ENCODE measurements around the gene JPH2. TPM values are rescaled to one million over a fixed set of nuclear protein-coding genes. Genes with fewer than 3 reads are reported as not detected.

Gene JPH2
- total and polyA plus RNA-seq, 2 of the 4 experiments (the other 2 are of a cell fraction) = 0.44 to 0.54 TPM

- Histone ChIP-seq H3K27ac (ENCODE audit: insufficient read depth, low read length) (no peak overlapping the region), H3K4me2 (ENCODE audit: low read depth, low read length) (no peak overlapping the region), H2BK20ac (ENCODE audit: low read depth, low read length) (no peak overlapping the region), H4K20me1 (ENCODE audit: insufficient read depth, low read length) (no peaks in the 10 kb centered on the region), H2AK5ac (ENCODE audit: low read depth, low read length) (no peak overlapping the region), H2AFZ (replicated peaks; ENCODE audit: low read length, poor library complexity) (no peak overlapping the region), H4K91ac (ENCODE audit: insufficient read depth, low read depth, low read length) (no peak overlapping the region), H2AK9ac (replicated peaks; ENCODE audit: low read depth, low read length, poor library complexity) (no peak overlapping the region), H3K23ac (ENCODE audit: low read depth, low read length) (no peak overlapping the region), H3K56ac (ENCODE audit: extremely low read depth, insufficient read depth, low read length) (no peak overlapping the region), H4K5ac (ENCODE audit: low read depth, low read length) (no peak overlapping the region), H3K79me1 (ENCODE audit: low read depth in 1 of 2, low read length in 2 of 2) (no peaks in the 10 kb centered on the region), H2BK15ac (ENCODE audit: low read depth, low read length) (no peak overlapping the region), H3K27me3 (ENCODE audit: control insufficient read depth, insufficient read depth, low read length) (peaks cover 6% of the 10 kb centered on the region), H3K18ac (ENCODE audit: low read depth, low read length) (no peak overlapping the region), H2BK120ac (ENCODE audit: low read depth, low read length) (no peak overlapping the region), H3K14ac (replicated peaks; ENCODE audit: low read depth, low read length) (no peak overlapping the region), H3K4ac (ENCODE audit: low read depth, low read length) (no peak overlapping the region), H2BK5ac (ENCODE audit: low read depth, low read length, poor library complexity, severe bottlenecking) (no peak overlapping the region), H3K36me3 (ENCODE audit: control insufficient read depth, insufficient read depth, low read length) (no peaks in the 10 kb centered on the region), H3K9me3 (ENCODE audit: control insufficient read depth, insufficient read depth, low read length) (peaks cover 5% of the 10 kb centered on the region; the same call in 1 of the 2 replicates), H3K9me1 (ENCODE audit: insufficient read depth, low read length) (no peaks in the 10 kb centered on the region), H3K4me1 (ENCODE audit: control insufficient read depth, insufficient read depth, low read length) (no peaks in the 10 kb centered on the region), H3K4me3 (ENCODE audit: insufficient read depth, low read depth, low read length) (no peak overlapping the region), H3K9ac (ENCODE audit: low read depth, low read length) (no peak overlapping the region), H4K8ac (ENCODE audit: low read depth in 2 of 2, low read length in 2 of 2) (no peak overlapping the region)
- DNase-seq (no peak), ATAC-seq (ENCODE audit: low read depth) (no peak)
- WGBS, 2 experiments (ENCODE audit: extremely low coverage in 2 of 2, insufficient read length in 1 of 2) = 63% methylated on average over 2 of the region's 7 CpGs; no CpG with 5 or more reads in 1 of the 2 experiments
- ChIA-PET POLR2A (ENCODE audit: unreplicated experiment) (no interaction called here), CTCF (no interaction called here)
- TF ChIP-seq ELK1 (IDR thresholded peaks at IDR 0.05; ENCODE audit: borderline replicate concordance, low read depth, low read length) (no peak), MAZ (IDR thresholded peaks at IDR 0.05; ENCODE audit: borderline replicate concordance, low read depth, low read length) (no peak), RFX5 (IDR thresholded peaks at IDR 0.05; ENCODE audit: low read depth, low read length) (no peak), RAD21 (IDR thresholded peaks at IDR 0.05; ENCODE audit: low read length) (no peak), CHD1 (IDR thresholded peaks at IDR 0.05; ENCODE audit: low read depth, low read length) (no peak), SMC3 (IDR thresholded peaks at IDR 0.05; ENCODE audit: low read depth, low read length) (no peak), CTCF (conservative IDR thresholded peaks at IDR 0.05; ENCODE audit: low read depth, low read length) (no peak)
- TF ChIP-seq, protein P1, sequence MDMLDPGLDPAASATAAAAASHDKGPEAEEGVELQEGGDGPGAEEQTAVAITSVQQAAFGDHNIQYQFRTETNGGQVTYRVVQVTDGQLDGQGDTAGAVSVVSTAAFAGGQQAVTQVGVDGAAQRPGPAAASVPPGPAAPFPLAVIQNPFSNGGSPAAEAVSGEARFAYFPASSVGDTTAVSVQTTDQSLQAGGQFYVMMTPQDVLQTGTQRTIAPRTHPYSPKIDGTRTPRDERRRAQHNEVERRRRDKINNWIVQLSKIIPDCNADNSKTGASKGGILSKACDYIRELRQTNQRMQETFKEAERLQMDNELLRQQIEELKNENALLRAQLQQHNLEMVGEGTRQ (IDR thresholded peaks at IDR 0.05; ENCODE audit: low read depth, low read length) = no peak
- dilution Hi-C loops (cut with HindIII; ENCODE audit: low sequenced_read_pairs, unreplicated experiment) (no loop called here), intact Hi-C loops (cut with micrococcal nuclease) (no loop called here), in situ Hi-C loops (cut with MboI; ENCODE audit: low sequenced_read_pairs) (loop anchor here (10.0 kb wide), 1 partner anchor 645 kb away; the partner anchor contains the start of gene SRSF6)
- no TSS peak for BruUV-seq (replicated peaks)
Measured at GRCh38 chr20:44099832-44100231, 87.2 kb downstream of the JPH2 start.
